22Rv1 (cell line): Measurements from ENCODE around the gene EDC4.

ENCODE experiments used
- H3K27ac ChIP-seq: fragments of 450-650 bp; 2 replicates; pipeline ENCODE4 v1.5.1; 2017
- CTCF ChIP-seq: fragments of 450-650 bp; IDR thresholded peaks from 2 replicates; pipeline ENCODE4 v1.5.1; 2017; ENCODE audit warnings: mild to moderate bottlenecking
- ZFX ChIP-seq: fragments of 450-650 bp; IDR thresholded peaks from 2 replicates; pipeline ENCODE4 v1.6.1; 2017; ENCODE audit warnings: antibody characterized with exemption, borderline replicate concordance

Gene EDC4

GRCh38 chr16:67922740-67923139 is 49.9 kb downstream of the EDC4 start:
- H3K27ac ChIP-seq = peak overlapping the region; percentile 54

GRCh38 chr16:67923414-67924116 is 50.7 kb downstream of the EDC4 start:
- TF ChIP-seq CTCF (no peak), ZFX (no peak)
- H3K27ac ChIP-seq = peak overlapping the region; percentile 54; the same call in 1 of the 2 replicates

More at GRCh38 chr16:67922740-67923139, 49.9 kb downstream of the EDC4 start:
- TF ChIP-seq ZFX = no peak
- peak; percentile 26 for TF ChIP-seq CTCF

GRCh38 chr16:67924140-67924906 is 51.5 kb downstream of the EDC4 start:
- no peak overlapping the region for H3K27ac ChIP-seq
- TF ChIP-seq CTCF (no peak), ZFX (no peak)

DNA sequence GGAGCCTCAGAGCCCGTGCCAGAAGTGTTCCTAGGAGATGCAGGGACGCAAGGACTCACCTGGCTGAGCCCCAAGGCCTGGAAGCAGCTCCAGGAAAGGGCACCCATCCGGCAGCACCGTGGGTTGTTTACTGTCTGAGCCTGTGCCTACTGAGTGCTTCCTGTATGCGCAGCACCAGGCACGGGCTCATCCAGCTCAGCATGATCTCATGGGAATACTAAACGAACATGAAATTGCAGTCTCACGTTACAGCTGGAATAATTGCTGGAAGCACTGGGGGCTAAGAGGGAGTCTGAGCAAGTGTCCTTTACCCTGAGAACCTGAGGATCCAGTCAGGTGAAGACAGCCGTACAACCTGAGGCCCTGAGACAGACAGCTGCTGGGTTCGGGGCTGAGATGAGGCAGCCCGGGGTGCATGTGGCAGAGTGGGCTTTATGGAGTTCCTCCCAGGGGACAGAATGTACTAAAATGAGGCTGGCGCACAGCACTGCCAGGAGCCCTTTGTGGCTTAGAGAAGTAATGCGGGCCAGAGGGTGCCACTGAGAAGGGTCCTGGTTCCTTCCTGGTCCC is 53.4 kb downstream of the EDC4 start:
- peak overlapping the region; percentile 20; the same call in 1 of the 2 replicates for H3K27ac ChIP-seq
- no peak for TF ChIP-seq ZFX
- no peak for TF ChIP-seq CTCF

GRCh38 chr16:67927131-67927941 is 54.5 kb downstream of the EDC4 start:
- no peak for TF ChIP-seq CTCF
- no peak for TF ChIP-seq ZFX
- no peak overlapping the region for H3K27ac ChIP-seq

- no peak overlapping the region for H3K27ac ChIP-seq
These were observed 55.3 kb downstream of the EDC4 start for GRCh38 chr16:67928147-67928546.

More at GRCh38 chr16:67928147-67928546, 55.3 kb downstream of the EDC4 start:
- TF ChIP-seq CTCF (no peak), ZFX (no peak)
